NCI-H1436 treated with DMSO at 0.1 percent for 48 hours (cell line): Measurements from ENCODE around the gene NCOR1.
"Not testable (repeated sequence)": the region's sequence is repeated elsewhere in the genome, so short reads cannot be mapped to it uniquely, and the experiment has no call there.

Experiments
- DNase-seq: peaks from one replicate; lab custom pipeline; 2025; lab: John Stamatoyannopoulos, UW

NCOR1 gene

GRCh38 chr17:16085066-16085699 is 130.2 kb downstream of the NCOR1 start:
- DNase-seq, result no peak

GRCh38 chr17:16083223-16083622 is 132.1 kb downstream of the NCOR1 start:
- no peak for DNase-seq

GRCh38 chr17:16081507-16082087 is 133.7 kb downstream of the NCOR1 start:
- no peak for DNase-seq

GRCh38 chr17:16080366-16080765 is 135.0 kb downstream of the NCOR1 start:
- DNase-seq, result no peak

GRCh38 chr17:16075949-16076348 is 139.4 kb downstream of the NCOR1 start:
- no peak for DNase-seq

- DNase-seq, result no peak
These were observed 140.9 kb downstream of the NCOR1 start for GRCh38 chr17:16074423-16074822.

- no peak for DNase-seq
These were observed 141.5 kb downstream of the NCOR1 start for GRCh38 chr17:16073845-16074244.

- no peak for DNase-seq
These were observed 143.3 kb downstream of the NCOR1 start for GRCh38 chr17:16072031-16072430.

GRCh38 chr17:16068323-16068722 is 147.0 kb downstream of the NCOR1 start:
- DNase-seq, result no peak

- no peak for DNase-seq
These were observed 149.2 kb downstream of the NCOR1 start for GRCh38 chr17:16066125-16066524.

- DNase-seq, result no peak
These were observed 153.7 kb downstream of the NCOR1 start for GRCh38 chr17:16061631-16062030.

GRCh38 chr17:16055139-16055538 is 160.2 kb downstream of the NCOR1 start:
- DNase-seq, result not testable (repeated sequence)

- no peak for DNase-seq
These were observed 162.8 kb downstream of the NCOR1 start for GRCh38 chr17:16052486-16052885.

GRCh38 chr17:16050844-16051243 is 164.5 kb downstream of the NCOR1 start:
- no peak for DNase-seq

GRCh38 chr17:16048811-16049449 is 166.4 kb downstream of the NCOR1 start:
- no peak for DNase-seq

- no peak for DNase-seq
These were observed 168.4 kb downstream of the NCOR1 start for GRCh38 chr17:16046966-16047365.

GRCh38 chr17:16044487-16044886 is 170.8 kb downstream of the NCOR1 start:
- no peak for DNase-seq

- no peak for DNase-seq
These were observed 174.6 kb downstream of the NCOR1 start for GRCh38 chr17:16040710-16041251.

- DNase-seq, result no peak
These were observed 177.7 kb downstream of the NCOR1 start for GRCh38 chr17:16037636-16038035.

- no peak for DNase-seq
These were observed 179.1 kb downstream of the NCOR1 start for GRCh38 chr17:16036261-16036660.

- no peak for DNase-seq
These were observed 181.5 kb downstream of the NCOR1 start for GRCh38 chr17:16033729-16034349.

GRCh38 chr17:16027708-16028584 is 187.4 kb downstream of the NCOR1 start:
- DNase-seq, result no peak
